Fibroblast of skin of back (primary cell): Measurements from ENCODE around the gene UNC93B1.

Experiments
- DNase-seq: peaks from one replicate; pipeline ENCODE4 v3.0.0-alpha.2; 2013

Gene UNC93B1

GRCh38 chr11:68040101-68040956 lies 36.4 kb upstream of the UNC93B1 start:
- DNase-seq, result peak; percentile 78

GRCh38 chr11:68039526-68040086 lies 35.7 kb upstream of the UNC93B1 start:
- no peak for DNase-seq

- DNase-seq, result peak; percentile 83
Measured at GRCh38 chr11:68038718-68039525, 35.0 kb upstream of the UNC93B1 start, which contains the start of gene TCIRG1. TCIRG1 (plus strand) TSS chr11:68039025; CDS start chr11:68041272, 2,247 bp downstream.

- no peak for DNase-seq
Measured at GRCh38 chr11:68038226-68038717, 34.4 kb upstream of the UNC93B1 start.

- no peak for DNase-seq
Measured at GRCh38 chr11:68037411-68038225, 33.7 kb upstream of the UNC93B1 start.

GRCh38 chr11:68036717-68037239 lies 32.9 kb upstream of the UNC93B1 start:
- no peak for DNase-seq

- DNase-seq, result no peak
Measured at GRCh38 chr11:68036141-68036716, 32.3 kb upstream of the UNC93B1 start.

GRCh38 chr11:68035266-68035876 lies 31.5 kb upstream of the UNC93B1 start:
- no peak for DNase-seq

- DNase-seq, result no peak
Measured at GRCh38 chr11:68033708-68034045, 29.8 kb upstream of the UNC93B1 start.

- no peak for DNase-seq
Measured at GRCh38 chr11:68032997-68033707, 29.3 kb upstream of the UNC93B1 start.

GRCh38 chr11:68032003-68032402 lies 28.1 kb upstream of the UNC93B1 start:
- no peak for DNase-seq

GRCh38 chr11:68031144-68031464 lies 27.2 kb upstream of the UNC93B1 start:
- no peak for DNase-seq

- peak; percentile 99 for DNase-seq
Measured at GRCh38 chr11:68030318-68031143, 26.6 kb upstream of the UNC93B1 start, which contains the start of gene NDUFS8. NDUFS8 (plus strand) TSS chr11:68030681; CDS start chr11:68032152, 1,471 bp downstream.

GRCh38 chr11:68028802-68029545 lies 25.1 kb upstream of the UNC93B1 start:
- DNase-seq, result peak; percentile 75

- no peak for DNase-seq
Measured at GRCh38 chr11:68027667-68028066, 23.8 kb upstream of the UNC93B1 start.

- peak; percentile 33 for DNase-seq
Measured at GRCh38 chr11:68026391-68027105, 22.7 kb upstream of the UNC93B1 start.

- peak; percentile 25 for DNase-seq
Measured at GRCh38 chr11:68025047-68025446, 21.1 kb upstream of the UNC93B1 start.

- no peak for DNase-seq
Measured at GRCh38 chr11:68024508-68024907, 20.6 kb upstream of the UNC93B1 start.
